ENCODE data around the gene MYLK2. TPM values are rescaled to one million over a fixed set of nuclear protein-coding genes. Genes with fewer than 3 reads are reported as not detected.
A peak's percentile ranks its signal among the peaks of the same experiment; 100 is the strongest.

The MYLK2 gene
- total RNA-seq, 4 donors from 2014 or later, result 0.16 TPM; not detected in 3

DNA sequence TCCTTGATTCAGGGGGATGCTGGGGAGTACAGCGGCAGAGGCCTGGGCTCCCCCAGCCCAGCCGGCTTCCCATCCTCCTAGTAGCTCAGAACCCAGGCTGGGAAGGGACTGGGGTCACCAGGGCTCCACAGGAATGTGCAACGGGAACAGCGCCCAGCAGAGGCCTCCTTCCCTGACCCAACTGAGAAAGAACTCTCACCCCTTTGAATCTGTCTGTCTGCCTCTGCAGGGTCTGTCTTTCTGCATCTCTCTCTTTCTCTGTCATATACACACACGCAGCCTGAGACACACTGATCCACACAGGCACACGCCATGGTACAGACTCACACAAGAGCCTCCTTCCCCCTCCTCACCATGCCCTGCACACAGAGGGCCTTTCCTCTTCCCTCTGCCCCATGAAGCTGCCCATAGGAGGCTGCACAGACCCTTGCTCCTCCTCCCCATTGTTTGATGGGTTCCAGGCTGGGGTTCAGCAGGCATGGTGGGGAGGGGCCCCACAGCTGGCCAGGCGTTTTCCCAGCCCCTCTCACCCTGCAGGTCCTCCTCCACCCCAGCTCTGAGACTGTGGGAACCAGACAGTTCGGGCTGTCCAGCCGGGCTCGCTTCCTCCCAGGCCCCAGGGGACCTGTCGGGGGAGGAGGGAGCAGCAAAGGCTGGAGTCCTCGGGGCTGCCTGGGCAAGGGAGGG lies 23.5 kb downstream of the MYLK2 start:
- H3K27me3 ChIP-seq, result no peaks in the 10 kb centered on the region
- TF ChIP-seq, protein P1, sequence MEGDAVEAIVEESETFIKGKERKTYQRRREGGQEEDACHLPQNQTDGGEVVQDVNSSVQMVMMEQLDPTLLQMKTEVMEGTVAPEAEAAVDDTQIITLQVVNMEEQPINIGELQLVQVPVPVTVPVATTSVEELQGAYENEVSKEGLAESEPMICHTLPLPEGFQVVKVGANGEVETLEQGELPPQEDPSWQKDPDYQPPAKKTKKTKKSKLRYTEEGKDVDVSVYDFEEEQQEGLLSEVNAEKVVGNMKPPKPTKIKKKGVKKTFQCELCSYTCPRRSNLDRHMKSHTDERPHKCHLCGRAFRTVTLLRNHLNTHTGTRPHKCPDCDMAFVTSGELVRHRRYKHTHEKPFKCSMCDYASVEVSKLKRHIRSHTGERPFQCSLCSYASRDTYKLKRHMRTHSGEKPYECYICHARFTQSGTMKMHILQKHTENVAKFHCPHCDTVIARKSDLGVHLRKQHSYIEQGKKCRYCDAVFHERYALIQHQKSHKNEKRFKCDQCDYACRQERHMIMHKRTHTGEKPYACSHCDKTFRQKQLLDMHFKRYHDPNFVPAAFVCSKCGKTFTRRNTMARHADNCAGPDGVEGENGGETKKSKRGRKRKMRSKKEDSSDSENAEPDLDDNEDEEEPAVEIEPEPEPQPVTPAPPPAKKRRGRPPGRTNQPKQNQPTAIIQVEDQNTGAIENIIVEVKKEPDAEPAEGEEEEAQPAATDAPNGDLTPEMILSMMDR (IDR thresholded peaks at IDR 0.05), result no peak
- TF ChIP-seq EP300 (IDR thresholded peaks at IDR 0.05; ENCODE audit: low read depth) (no peak), POLR2A (IDR thresholded peaks at IDR 0.05) (no peak), POLR2AphosphoS5 (IDR thresholded peaks at IDR 0.05) (no peak)
- in situ Hi-C loops (cut with MboI; ENCODE audit: low pct_ligation_motif_present in 1 of 4, low pct_unique_long_range_greater_than_20kb in 1 of 4, low sequenced_read_pairs in 3 of 4) (loop anchor here in 1 of 4 donors (10.0 kb wide), 1 partner anchor 102 kb away; no protein-coding TSS in a partner anchor), intact Hi-C loops (cut with DNase I; ENCODE audit: low total_unique reads) (no loop called here)
- H3K27ac ChIP-seq, result peak overlapping the region in 1 of 4 donors; percentile 46
- WGBS, 2 donors (ENCODE audit: low coverage in 1 of 2), result 76 to 80% methylated on average over 1 to 11 of the region's 12 CpGs
- no peaks in the 10 kb centered on the region for H3K9me3 ChIP-seq
- DNase-seq, result no peak
- no peaks in the 10 kb centered on the region for H3K36me3 ChIP-seq
- H3K4me3 ChIP-seq, result no peak overlapping the region
- no peaks in the 10 kb centered on the region for H3K4me1 ChIP-seq

DNA sequence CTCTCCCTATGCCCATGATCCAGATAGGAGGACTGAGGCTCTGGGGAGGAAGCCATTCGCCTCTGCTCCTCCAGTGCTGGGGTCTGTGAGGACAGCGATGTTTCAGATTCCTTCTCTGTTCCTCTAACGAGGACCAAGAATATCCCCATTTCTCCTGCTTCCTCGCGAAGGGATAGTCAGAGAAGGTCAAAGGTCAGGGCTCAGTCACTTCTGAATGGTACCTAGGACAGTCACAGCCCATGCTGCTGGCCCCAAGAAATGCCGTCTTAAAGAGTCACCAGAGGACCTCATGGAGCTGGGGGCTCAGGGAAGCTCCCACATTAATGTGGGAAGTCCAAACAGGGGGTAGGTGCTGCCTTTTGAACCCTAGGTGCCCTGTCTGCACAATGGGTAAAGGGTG lies 24.1 kb downstream of the MYLK2 start:
- Histone ChIP-seq H3K36me3 (no peaks in the 10 kb centered on the region), H3K4me1 (no peaks in the 10 kb centered on the region), H3K4me3 (no peak overlapping the region), H3K9me3 (no peaks in the 10 kb centered on the region), H3K27ac (peak overlapping the region in 1 of 4 donors; percentile 46), H3K27me3 (no peaks in the 10 kb centered on the region)
- 76% methylated on average over 6 of the region's 6 CpGs; no CpG with 5 or more reads in 1 of the 2 donors for WGBS, 2 donors (ENCODE audit: low coverage in 1 of 2)
- intact Hi-C loops (cut with DNase I; ENCODE audit: low total_unique reads) (no loop called here), in situ Hi-C loops (cut with MboI; ENCODE audit: low pct_ligation_motif_present in 1 of 4, low pct_unique_long_range_greater_than_20kb in 1 of 4, low sequenced_read_pairs in 3 of 4) (loop anchor here in 1 of 4 donors (10.0 kb wide), 1 partner anchor 102 kb away; no protein-coding TSS in a partner anchor)
- TF ChIP-seq POLR2A (IDR thresholded peaks at IDR 0.05) (no peak), EP300 (IDR thresholded peaks at IDR 0.05; ENCODE audit: low read depth) (no peak), POLR2AphosphoS5 (IDR thresholded peaks at IDR 0.05) (no peak)
- TF ChIP-seq, protein P1 (IDR thresholded peaks at IDR 0.05), result no peak
- no peak for DNase-seq

DNA sequence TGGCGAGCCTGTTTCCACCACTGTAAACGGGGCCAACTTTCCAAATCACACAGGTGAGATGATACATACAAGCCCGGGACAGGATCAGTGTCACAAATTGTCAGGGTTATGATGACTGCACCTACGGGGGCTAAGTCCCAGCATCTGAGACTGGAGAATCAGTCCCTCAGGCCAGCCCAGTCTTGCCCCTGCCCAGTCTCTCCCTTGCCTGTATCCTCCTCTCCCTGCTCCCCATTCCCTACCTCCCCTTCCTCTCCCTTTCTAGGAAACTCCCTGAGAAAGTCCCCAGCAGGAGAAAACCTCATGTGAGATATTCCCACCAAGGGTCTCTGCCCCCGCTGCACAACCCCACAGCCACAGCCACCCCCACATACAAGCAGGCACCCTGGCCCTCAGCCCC lies 24.7 kb downstream of the MYLK2 start:
- Histone ChIP-seq H3K9me3 (no peaks in the 10 kb centered on the region), H3K27me3 (no peaks in the 10 kb centered on the region), H3K36me3 (no peaks in the 10 kb centered on the region), H3K4me3 (no peak overlapping the region), H3K27ac (no peak overlapping the region), H3K4me1 (no peaks in the 10 kb centered on the region)
- no peak for DNase-seq
- whole genome bisulfite sequencing, 2 donors (ENCODE audit: low coverage in 1 of 2), result 89% methylated on average over 5 of the region's 5 CpGs; no CpG with 5 or more reads in 1 of the 2 donors
- in situ Hi-C loops (cut with MboI; ENCODE audit: low pct_ligation_motif_present in 1 of 4, low pct_unique_long_range_greater_than_20kb in 1 of 4, low sequenced_read_pairs in 3 of 4) (loop anchor here in 1 of 4 donors (10.0 kb wide), 1 partner anchor 101 kb away; no protein-coding TSS in a partner anchor), intact Hi-C loops (cut with DNase I; ENCODE audit: low total_unique reads) (no loop called here)
- TF ChIP-seq POLR2AphosphoS5 (IDR thresholded peaks at IDR 0.05) (no peak), POLR2A (IDR thresholded peaks at IDR 0.05) (no peak), EP300 (IDR thresholded peaks at IDR 0.05; ENCODE audit: low read depth) (no peak)
- TF ChIP-seq, protein P1 (IDR thresholded peaks at IDR 0.05), result no peak

DNA sequence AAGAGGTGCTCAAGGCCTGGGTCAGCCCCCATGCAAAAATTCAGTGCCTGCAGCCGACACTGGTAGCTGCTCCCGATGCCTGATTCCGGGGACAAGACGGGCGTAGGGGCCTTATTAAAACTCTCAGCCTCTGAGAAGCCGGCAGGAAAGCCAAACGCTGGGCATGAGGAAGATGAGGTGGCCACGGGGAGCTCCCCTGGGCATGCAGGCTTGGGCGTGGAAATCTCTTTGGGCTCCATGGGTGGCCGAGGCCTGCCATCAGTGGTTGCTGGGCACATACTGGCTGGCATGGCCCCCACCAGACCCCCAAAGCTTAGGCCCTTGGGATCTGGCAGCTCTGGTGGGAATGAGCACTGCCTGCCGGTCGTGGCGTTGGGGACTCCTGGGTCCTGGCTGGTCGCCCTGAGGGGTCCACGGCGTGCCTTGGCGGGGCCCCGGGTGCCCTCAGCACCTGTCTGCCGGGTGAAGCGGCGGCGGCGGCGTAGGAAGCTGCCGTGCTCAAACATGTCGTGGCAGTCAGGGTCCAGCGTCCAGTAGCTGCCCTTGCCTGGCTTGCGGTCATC lies 25.7 kb downstream of the MYLK2 start:
- DNase-seq, result no peak
- WGBS, 2 donors (ENCODE audit: low coverage in 1 of 2), result 94% methylated on average over 28 of the region's 28 CpGs; no CpG with 5 or more reads in 1 of the 2 donors
- no peaks in the 10 kb centered on the region for H3K9me3 ChIP-seq
- peak overlapping the region in 1 of 4 donors; percentile 8 for H3K27ac ChIP-seq
- no peaks in the 10 kb centered on the region for H3K4me1 ChIP-seq
- TF ChIP-seq POLR2AphosphoS5 (IDR thresholded peaks at IDR 0.05), result no peak
- TF ChIP-seq, protein P1 (IDR thresholded peaks at IDR 0.05), result no peak
- TF ChIP-seq POLR2A (IDR thresholded peaks at IDR 0.05), result no peak
- no peak for TF ChIP-seq EP300 (IDR thresholded peaks at IDR 0.05; ENCODE audit: low read depth)
- in situ Hi-C loops (cut with MboI; ENCODE audit: low pct_ligation_motif_present in 1 of 4, low pct_unique_long_range_greater_than_20kb in 1 of 4, low sequenced_read_pairs in 3 of 4), result loop anchor here in 1 of 4 donors (10.0 kb wide), 1 partner anchor 100 kb away; no protein-coding TSS in a partner anchor
- no peaks in the 10 kb centered on the region for H3K36me3 ChIP-seq
- H3K4me3 ChIP-seq, result no peak overlapping the region
- intact Hi-C loops (cut with DNase I; ENCODE audit: low total_unique reads), result no loop called here
- peaks cover 6% of the 10 kb centered on the region for H3K27me3 ChIP-seq
